Peyer's patch (tissue), 4 donors: ENCODE results near the gene RTN4IP1.

Source experiments
- POLR2A ChIP-seq, 2 donors: fragments of 450-650 bp; IDR thresholded peaks; one replicate each; pipeline ENCODE4 v1.5.1; 2017; ENCODE audit warnings: antibody characterized with exemption in 2 of 2, mild to moderate bottlenecking in 2 of 2, moderate library complexity in 2 of 2
- TF ChIP-seq, protein P1 (sequence below), 6 experiments: fragments of 450-650 bp in 4 of 6; fragments of 200-600 bp in 2 of 6; sonication (generic) in 1 of 6; IDR thresholded peaks; one replicate each; pipeline ENCODE4 v1.5.1; 2017 to 2019; ENCODE audit warnings: antibody characterized with exemption in 6 of 6, mild to moderate bottlenecking in 3 of 6, moderate library complexity in 1 of 6

DNA sequence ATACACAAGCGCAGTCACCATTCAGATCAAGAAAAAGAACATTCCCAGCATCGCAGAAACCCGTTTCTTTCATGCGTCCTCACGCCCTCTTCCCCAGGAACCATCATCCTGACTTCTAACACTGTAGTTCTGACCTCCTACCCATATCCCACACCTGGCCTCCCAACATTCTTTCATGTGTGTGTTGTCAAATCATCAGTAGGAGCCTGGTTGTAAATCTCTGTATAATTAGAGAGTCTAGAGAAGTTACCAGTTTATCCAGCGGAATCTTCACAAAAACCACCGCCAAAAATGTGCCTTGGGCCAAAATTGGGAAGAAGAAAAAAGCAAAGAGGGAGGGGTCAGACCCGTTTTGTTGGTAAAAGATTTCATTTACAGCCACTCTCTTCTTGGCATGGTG, 91.6 kb downstream of the RTN4IP1 start:
- TF ChIP-seq, protein P1, sequence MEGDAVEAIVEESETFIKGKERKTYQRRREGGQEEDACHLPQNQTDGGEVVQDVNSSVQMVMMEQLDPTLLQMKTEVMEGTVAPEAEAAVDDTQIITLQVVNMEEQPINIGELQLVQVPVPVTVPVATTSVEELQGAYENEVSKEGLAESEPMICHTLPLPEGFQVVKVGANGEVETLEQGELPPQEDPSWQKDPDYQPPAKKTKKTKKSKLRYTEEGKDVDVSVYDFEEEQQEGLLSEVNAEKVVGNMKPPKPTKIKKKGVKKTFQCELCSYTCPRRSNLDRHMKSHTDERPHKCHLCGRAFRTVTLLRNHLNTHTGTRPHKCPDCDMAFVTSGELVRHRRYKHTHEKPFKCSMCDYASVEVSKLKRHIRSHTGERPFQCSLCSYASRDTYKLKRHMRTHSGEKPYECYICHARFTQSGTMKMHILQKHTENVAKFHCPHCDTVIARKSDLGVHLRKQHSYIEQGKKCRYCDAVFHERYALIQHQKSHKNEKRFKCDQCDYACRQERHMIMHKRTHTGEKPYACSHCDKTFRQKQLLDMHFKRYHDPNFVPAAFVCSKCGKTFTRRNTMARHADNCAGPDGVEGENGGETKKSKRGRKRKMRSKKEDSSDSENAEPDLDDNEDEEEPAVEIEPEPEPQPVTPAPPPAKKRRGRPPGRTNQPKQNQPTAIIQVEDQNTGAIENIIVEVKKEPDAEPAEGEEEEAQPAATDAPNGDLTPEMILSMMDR (IDR thresholded peaks at IDR 0.05) = no peak
- TF ChIP-seq POLR2A (IDR thresholded peaks at IDR 0.05) = no peak
